ENCODE measurements around the gene LGI4.

GRCh38 chr19:35130761-35131720 lies 3.8 kb downstream of the LGI4 start:
- no peak for TF ChIP-seq POLR2AphosphoS5 (IDR thresholded peaks at IDR 0.05; ENCODE audit: low read depth, low read length)
- no peak for TF ChIP-seq REST (IDR thresholded peaks at IDR 0.05; ENCODE audit: insufficient read depth in 1 of 2, low read depth in 2 of 2, low read length in 2 of 2)
- no peak for TF ChIP-seq TAF1 (IDR thresholded peaks at IDR 0.05; ENCODE audit: borderline replicate concordance, insufficient read depth, low read length)
- TF ChIP-seq SIN3A (IDR thresholded peaks at IDR 0.05; ENCODE audit: borderline replicate concordance, insufficient read depth, low read length): no peak
- TF ChIP-seq FOXP2 (optimal IDR thresholded peaks at IDR 0.05; ENCODE audit: borderline replicate concordance, extremely low read depth, extremely low read length, insufficient read depth): no peak
